Fibroblast of lung (primary cell): ENCODE data around the gene KLHL13. TPM values are rescaled to one million over a fixed set of nuclear protein-coding genes. Genes with fewer than 3 reads are reported as not detected.

ENCODE experiments used
- DNase-seq, 2 donors: peaks; one replicate each; pipeline versions ENCODE4 v3.0.0 to v3.0.0-alpha.2; 2010; ENCODE audit warnings: low read depth in 2 of 2
- H2AFZ ChIP-seq: 2 replicates; pipeline ENCODE4 v1.5.1; 2012; ENCODE audit warnings: low read length, control low read depth, inconsistent platforms
- H3K27ac ChIP-seq: 2 replicates; pipeline ENCODE4 v1.5.1; 2011; ENCODE audit warnings: low read length, control low read depth; ENCODE audit not compliant: insufficient read depth
- H3K27me3 ChIP-seq: 2 replicates; pipeline ENCODE4 v1.5.1; 2011; ENCODE audit warnings: mild to moderate bottlenecking, low read length; ENCODE audit not compliant: control insufficient read depth, insufficient read depth
- H3K36me3 ChIP-seq: 2 replicates; pipeline ENCODE4 v1.5.1; 2011; ENCODE audit warnings: low read length; ENCODE audit not compliant: control insufficient read depth, insufficient read depth
- H3K4me1 ChIP-seq: 2 replicates; pipeline ENCODE4 v1.5.1; 2011; ENCODE audit warnings: low read length; ENCODE audit not compliant: control insufficient read depth, insufficient read depth; ENCODE audit errors: extremely low read depth
- H3K4me2 ChIP-seq: 2 replicates; pipeline ENCODE4 v1.5.1; 2011; ENCODE audit warnings: low read length, control low read depth; ENCODE audit not compliant: insufficient read depth; ENCODE audit errors: extremely low read depth
- H3K4me3 ChIP-seq, 4 experiments: fragments of 200-600 bp in 1 of 4; sonication (generic) in 1 of 4; replicated peaks in 1 of 4; 2 replicates each; pipeline ENCODE4 v1.5.1; 2011 to 2016; ENCODE audit warnings: low read length in 4 of 4, low read depth in 3 of 4, mild to moderate bottlenecking in 3 of 4, control low read depth in 2 of 4, inconsistent platforms in 1 of 4, mixed read lengths in 1 of 4; ENCODE audit not compliant: insufficient read depth in 1 of 4; ENCODE audit errors: control extremely low read depth in 1 of 4
- H3K79me2 ChIP-seq: 2 replicates; pipeline ENCODE4 v1.5.1; 2012; ENCODE audit warnings: mild to moderate bottlenecking, low read length, inconsistent platforms; ENCODE audit not compliant: control insufficient read depth, insufficient read depth
- H3K9ac ChIP-seq: 2 replicates; pipeline ENCODE4 v1.5.1; 2011; ENCODE audit warnings: mild to moderate bottlenecking, low read length, control low read depth; ENCODE audit not compliant: insufficient read depth
- H3K9me3 ChIP-seq: 2 replicates; pipeline ENCODE4 v1.5.1; 2012; ENCODE audit warnings: low read depth, low read length; ENCODE audit not compliant: control insufficient read depth, insufficient read depth
- H4K20me1 ChIP-seq: 2 replicates; pipeline ENCODE4 v1.5.1; 2011; ENCODE audit warnings: low read length; ENCODE audit not compliant: control insufficient read depth, insufficient read depth; ENCODE audit errors: extremely low read depth
- EZH2 ChIP-seq: IDR thresholded peaks from 2 replicates; pipeline ENCODE4 v1.5.1; 2012; ENCODE audit warnings: low read length, control low read depth, mild to moderate bottlenecking; ENCODE audit errors: missing control alignments
- polyA plus RNA-seq, 2 donors: library from polyadenylated mRNA; depleted of rRNA in 1 of 2; stranded (reverse) in 1 of 2; unstranded in 1 of 2; fragments of >200 nt; gene quantifications; 2 replicates each; pipeline ENCODE4 v1.2.1, GENCODE V29; 2011 to 2012; ENCODE audit warnings: missing spikeins in 1 of 2
- total RNA-seq: library from RNA; depleted of rRNA; stranded (reverse); fragments of >200 nt; gene quantifications from 2 replicates; pipeline ENCODE4 v1.2.1, GENCODE V29; 2014
- TF ChIP-seq, protein P1 (sequence below), 2 donors: IDR thresholded peaks in 1 of 2; conservative IDR thresholded peaks in 1 of 2; 1 replicate in 1 of 2; 2 replicates in 1 of 2; pipeline ENCODE4 v1.5.1; 2011 to 2012; ENCODE audit warnings: low read length in 2 of 2, control low read depth in 1 of 2, inconsistent platforms in 1 of 2, low read depth in 1 of 2, mild to moderate bottlenecking in 1 of 2

The KLHL13 gene
- total and polyA plus RNA-seq, 2 donors (not counting 1 experiment from before 2014, with no cell fraction given): 6.2 to 22.5 TPM

DNA sequence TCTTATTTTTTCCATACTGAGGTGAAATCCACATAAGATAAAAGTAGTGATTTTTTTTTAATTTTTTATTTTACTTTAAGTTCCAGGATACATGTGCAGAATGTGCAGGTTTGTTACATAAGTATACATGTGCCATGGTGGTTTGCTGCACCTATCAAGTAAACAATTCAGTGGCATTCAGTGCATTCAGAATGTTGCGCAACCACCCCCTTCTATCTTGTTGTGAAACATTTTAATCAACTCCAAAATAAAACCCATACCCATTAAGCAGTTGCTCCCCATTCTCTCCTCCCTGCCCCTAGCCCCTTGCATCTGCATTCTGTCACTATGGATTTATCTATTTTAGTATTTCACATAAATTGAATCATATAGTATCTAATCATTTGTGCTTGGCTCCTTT lies 121.2 kb downstream of the KLHL13 start:
- Histone ChIP-seq H3K27ac (no peak overlapping the region), H3K27me3 (no peaks in the 10 kb centered on the region), H3K79me2 (no peaks in the 10 kb centered on the region), H3K4me2 (no peak overlapping the region), H3K9ac (no peak overlapping the region), H3K4me3 (no peak overlapping the region), H4K20me1 (no peaks in the 10 kb centered on the region), H3K36me3 (no peaks in the 10 kb centered on the region), H2AFZ (no peak overlapping the region), H3K4me1 (no peaks in the 10 kb centered on the region), H3K9me3 (no peaks in the 10 kb centered on the region)
- TF ChIP-seq EZH2: no peak
- TF ChIP-seq, protein P1, sequence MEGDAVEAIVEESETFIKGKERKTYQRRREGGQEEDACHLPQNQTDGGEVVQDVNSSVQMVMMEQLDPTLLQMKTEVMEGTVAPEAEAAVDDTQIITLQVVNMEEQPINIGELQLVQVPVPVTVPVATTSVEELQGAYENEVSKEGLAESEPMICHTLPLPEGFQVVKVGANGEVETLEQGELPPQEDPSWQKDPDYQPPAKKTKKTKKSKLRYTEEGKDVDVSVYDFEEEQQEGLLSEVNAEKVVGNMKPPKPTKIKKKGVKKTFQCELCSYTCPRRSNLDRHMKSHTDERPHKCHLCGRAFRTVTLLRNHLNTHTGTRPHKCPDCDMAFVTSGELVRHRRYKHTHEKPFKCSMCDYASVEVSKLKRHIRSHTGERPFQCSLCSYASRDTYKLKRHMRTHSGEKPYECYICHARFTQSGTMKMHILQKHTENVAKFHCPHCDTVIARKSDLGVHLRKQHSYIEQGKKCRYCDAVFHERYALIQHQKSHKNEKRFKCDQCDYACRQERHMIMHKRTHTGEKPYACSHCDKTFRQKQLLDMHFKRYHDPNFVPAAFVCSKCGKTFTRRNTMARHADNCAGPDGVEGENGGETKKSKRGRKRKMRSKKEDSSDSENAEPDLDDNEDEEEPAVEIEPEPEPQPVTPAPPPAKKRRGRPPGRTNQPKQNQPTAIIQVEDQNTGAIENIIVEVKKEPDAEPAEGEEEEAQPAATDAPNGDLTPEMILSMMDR (conservative IDR thresholded peaks at IDR 0.05 in 1 of 2, IDR thresholded peaks at IDR 0.05 in 1 of 2; ENCODE audit: low read depth in 1 of 2, low read length in 2 of 2): no peak
- DNase-seq: no peak

DNA sequence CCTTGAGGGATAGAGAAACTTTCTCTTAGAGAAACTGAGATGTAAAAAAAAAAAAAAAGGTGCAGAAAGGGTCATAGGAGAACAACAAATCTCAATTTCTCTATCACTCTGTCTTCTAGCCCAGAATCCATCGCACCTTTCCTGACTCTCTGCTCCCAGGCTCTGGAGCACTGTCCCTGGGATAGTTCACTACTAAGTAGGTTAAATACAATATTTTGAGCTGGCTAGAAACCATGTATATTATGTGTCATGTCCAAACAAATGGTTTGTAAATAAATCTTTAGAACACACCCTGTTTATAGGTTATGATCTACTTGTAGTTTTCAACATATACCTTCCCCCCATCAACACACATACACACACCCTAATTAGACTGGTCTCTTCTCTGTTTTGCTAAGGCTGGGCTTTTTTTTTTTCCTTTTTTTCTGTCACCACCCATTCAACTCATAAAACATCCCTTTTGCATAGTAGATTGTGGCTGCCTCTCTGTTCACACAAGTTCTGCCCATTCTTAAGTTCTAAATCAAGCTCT lies 124.4 kb downstream of the KLHL13 start:
- Histone ChIP-seq H3K27me3 (no peaks in the 10 kb centered on the region), H2AFZ (no peak overlapping the region), H3K4me3 (no peak overlapping the region), H4K20me1 (no peaks in the 10 kb centered on the region), H3K4me2 (no peak overlapping the region), H3K79me2 (no peaks in the 10 kb centered on the region), H3K4me1 (peaks cover 3% of the 10 kb centered on the region), H3K9me3 (no peaks in the 10 kb centered on the region), H3K9ac (no peak overlapping the region), H3K27ac (no peak overlapping the region), H3K36me3 (no peaks in the 10 kb centered on the region)
- DNase-seq: no peak
- no peak for TF ChIP-seq EZH2
- TF ChIP-seq, protein P1 (conservative IDR thresholded peaks at IDR 0.05 in 1 of 2, IDR thresholded peaks at IDR 0.05 in 1 of 2; ENCODE audit: low read depth in 1 of 2, low read length in 2 of 2): no peak

DNA sequence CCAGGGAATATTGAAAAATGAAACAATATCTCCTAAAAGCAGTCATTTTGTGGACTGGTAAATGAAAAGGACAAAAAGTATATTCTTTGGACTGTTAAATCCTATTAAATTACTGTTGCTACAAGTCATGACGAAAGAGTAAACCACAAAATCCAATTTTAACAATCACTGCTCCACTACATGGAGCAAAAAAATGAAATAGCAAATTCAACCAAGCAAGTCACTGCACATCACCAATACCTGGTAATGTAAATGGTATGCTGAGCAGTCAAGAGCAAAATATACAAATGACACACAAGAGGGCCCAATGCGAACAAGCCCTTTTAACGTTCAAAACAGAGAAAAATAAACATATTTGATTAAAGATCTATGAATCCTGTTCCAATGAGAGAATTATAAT lies 126.2 kb downstream of the KLHL13 start:
- Histone ChIP-seq H3K4me1 (peaks cover 3% of the 10 kb centered on the region), H3K79me2 (no peaks in the 10 kb centered on the region), H3K4me2 (no peak overlapping the region), H4K20me1 (no peaks in the 10 kb centered on the region), H3K4me3 (no peak overlapping the region), H3K9me3 (no peaks in the 10 kb centered on the region), H3K27ac (peak overlapping the region; percentile 59), H3K27me3 (no peaks in the 10 kb centered on the region), H3K9ac (no peak overlapping the region), H2AFZ (no peak overlapping the region), H3K36me3 (no peaks in the 10 kb centered on the region)
- DNase-seq: peak; percentile 75 to 77
- TF ChIP-seq EZH2: no peak
- TF ChIP-seq, protein P1 (conservative IDR thresholded peaks at IDR 0.05 in 1 of 2, IDR thresholded peaks at IDR 0.05 in 1 of 2; ENCODE audit: low read depth in 1 of 2, low read length in 2 of 2): no peak
